ENCODE data around the gene GBP3.
"Not testable (repeated sequence)": the region's sequence is repeated elsewhere in the genome, so short reads cannot be mapped to it uniquely, and the experiment has no call there.

The GBP3 gene

GRCh38 chr1:88998716-88999115 is 23.9 kb downstream of the GBP3 start:
- DNase-seq (ENCODE audit: low spot score): peak; percentile 47
- TF ChIP-seq, protein P1, sequence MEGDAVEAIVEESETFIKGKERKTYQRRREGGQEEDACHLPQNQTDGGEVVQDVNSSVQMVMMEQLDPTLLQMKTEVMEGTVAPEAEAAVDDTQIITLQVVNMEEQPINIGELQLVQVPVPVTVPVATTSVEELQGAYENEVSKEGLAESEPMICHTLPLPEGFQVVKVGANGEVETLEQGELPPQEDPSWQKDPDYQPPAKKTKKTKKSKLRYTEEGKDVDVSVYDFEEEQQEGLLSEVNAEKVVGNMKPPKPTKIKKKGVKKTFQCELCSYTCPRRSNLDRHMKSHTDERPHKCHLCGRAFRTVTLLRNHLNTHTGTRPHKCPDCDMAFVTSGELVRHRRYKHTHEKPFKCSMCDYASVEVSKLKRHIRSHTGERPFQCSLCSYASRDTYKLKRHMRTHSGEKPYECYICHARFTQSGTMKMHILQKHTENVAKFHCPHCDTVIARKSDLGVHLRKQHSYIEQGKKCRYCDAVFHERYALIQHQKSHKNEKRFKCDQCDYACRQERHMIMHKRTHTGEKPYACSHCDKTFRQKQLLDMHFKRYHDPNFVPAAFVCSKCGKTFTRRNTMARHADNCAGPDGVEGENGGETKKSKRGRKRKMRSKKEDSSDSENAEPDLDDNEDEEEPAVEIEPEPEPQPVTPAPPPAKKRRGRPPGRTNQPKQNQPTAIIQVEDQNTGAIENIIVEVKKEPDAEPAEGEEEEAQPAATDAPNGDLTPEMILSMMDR (IDR thresholded peaks at IDR 0.05; ENCODE audit: extremely low read depth, missing control alignments): no peak

DNA sequence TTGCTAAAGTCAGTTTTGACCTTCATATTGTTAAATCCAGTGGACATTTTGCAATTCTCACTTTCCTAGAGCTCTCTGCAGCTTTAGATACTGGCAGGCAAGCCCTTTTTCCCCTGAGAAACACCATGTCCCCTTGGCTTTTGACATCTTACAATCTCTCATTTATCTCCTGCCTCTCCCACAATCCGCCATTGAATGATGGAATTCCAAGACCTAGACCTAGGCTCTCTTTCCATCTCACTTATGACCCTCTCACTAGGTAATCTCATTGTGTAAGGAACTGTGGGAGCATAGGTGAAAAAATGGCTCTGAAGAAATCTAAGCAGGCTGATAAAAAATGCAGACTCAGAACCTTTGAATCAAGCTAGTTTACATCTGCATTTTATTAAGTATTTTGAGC is 32.2 kb downstream of the GBP3 start:
- no peak for DNase-seq (ENCODE audit: low spot score)

DNA sequence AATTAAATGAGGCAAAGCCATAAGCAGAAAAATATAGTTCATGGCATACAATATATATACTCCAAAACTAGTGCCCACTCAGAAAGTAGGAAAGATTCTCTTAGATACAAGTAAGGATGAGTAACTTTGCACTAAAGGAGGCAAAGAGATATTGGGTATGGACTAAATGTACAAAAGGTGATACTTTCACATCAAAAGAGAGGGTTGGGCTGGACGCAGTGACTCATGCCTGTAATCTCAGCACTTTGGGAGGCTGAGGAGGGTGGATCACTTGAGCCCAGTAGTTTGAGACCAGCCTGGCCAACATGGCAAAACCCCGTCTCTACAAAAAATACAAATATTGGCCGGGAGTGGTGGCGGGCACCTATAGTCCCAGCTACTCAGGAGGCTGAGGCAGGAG is 37.0 kb downstream of the GBP3 start:
- no peak for DNase-seq (ENCODE audit: low spot score)
- TF ChIP-seq, protein P1 (IDR thresholded peaks at IDR 0.05; ENCODE audit: extremely low read depth, missing control alignments): no peak

More for the DNA sequence above, 32.2 kb downstream of the GBP3 start:
- TF ChIP-seq, protein P1 (IDR thresholded peaks at IDR 0.05; ENCODE audit: extremely low read depth, missing control alignments): no peak

DNA sequence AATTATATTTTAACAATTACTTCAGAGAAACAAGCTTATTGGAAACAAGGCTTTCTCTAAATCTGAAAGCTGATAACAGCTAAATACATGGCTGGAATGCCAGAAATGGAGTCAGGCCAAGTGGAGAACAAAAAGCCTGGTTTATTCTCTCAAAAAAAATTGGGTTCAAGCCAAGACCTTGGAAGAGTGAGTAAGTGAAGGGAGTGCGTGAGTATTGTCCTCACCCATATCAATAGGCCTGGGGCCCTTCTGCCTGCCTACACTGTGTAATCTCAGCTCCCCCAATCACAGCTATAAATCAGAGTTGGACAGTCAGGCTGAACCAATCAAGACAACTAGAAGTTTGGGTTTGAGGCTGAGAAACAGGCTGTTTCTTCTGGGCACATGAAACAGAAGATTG is 37.6 kb downstream of the GBP3 start:
- TF ChIP-seq, protein P1 (IDR thresholded peaks at IDR 0.05; ENCODE audit: extremely low read depth, missing control alignments): no peak
- no peak for DNase-seq (ENCODE audit: low spot score)

- DNase-seq (ENCODE audit: low spot score): no peak
- TF ChIP-seq, protein P1 (IDR thresholded peaks at IDR 0.05; ENCODE audit: extremely low read depth, missing control alignments): no peak
Measured at GRCh38 chr1:88984569-88984968, 38.1 kb downstream of the GBP3 start.

GRCh38 chr1:88983791-88984559 is 38.7 kb downstream of the GBP3 start:
- TF ChIP-seq, protein P1 (IDR thresholded peaks at IDR 0.05; ENCODE audit: extremely low read depth, missing control alignments): no peak
- DNase-seq (ENCODE audit: low spot score): peak; percentile 30

- TF ChIP-seq, protein P1 (IDR thresholded peaks at IDR 0.05; ENCODE audit: extremely low read depth, missing control alignments): no peak
- DNase-seq (ENCODE audit: low spot score): no peak
Measured at GRCh38 chr1:88982055-88982454, 40.6 kb downstream of the GBP3 start.

GRCh38 chr1:88981506-88981905 is 41.2 kb downstream of the GBP3 start:
- not testable (repeated sequence) for DNase-seq (ENCODE audit: low spot score)

Measured in GM20000 (cell line).